GM19043 (cell line): Measurements from ENCODE around the gene CPNE9.

Source experiments
- ATAC-seq: cut with Tn5 transposase; IDR thresholded peaks from one replicate; pipeline ENCODE4 v1.9.1; 2021; ENCODE audit warnings: low read depth; ENCODE audit not compliant: unreplicated experiment

Gene CPNE9

GRCh38 chr3:9715136-9715535 lies 11.5 kb downstream of the CPNE9 start:
- no peak for ATAC-seq

DNA sequence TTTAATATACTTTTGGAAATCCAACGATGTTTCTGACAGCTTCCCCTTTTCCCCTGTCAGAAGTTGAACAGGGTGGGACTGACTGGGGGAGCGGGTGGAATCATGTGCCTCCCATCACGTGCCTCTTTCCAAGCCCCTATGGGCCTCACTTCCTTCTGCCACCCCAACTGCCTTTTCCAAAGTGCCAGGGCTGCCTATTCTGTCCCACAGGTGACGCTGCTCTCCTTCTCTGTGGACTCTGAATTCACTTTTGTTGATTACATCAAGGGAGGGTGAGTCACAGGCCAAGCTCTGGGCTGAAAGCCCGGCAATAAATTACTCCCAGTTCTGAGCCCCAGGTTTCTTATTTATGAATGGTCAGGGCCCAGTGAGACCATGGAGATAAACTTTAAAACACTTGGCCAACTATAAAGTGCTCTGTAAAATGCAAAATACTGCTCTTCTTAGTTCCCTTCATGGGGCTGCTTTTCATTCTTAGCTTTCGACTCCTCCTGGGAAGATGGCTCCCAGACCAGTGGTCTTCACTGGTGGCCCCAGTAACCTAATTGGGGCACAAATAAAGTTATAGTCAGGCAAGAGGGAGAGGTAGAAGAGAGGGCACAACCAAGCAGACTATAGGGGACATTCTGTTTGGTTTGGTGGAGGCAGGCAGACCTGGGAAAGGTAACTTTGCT lies 12.3 kb downstream of the CPNE9 start:
- ATAC-seq: no peak

GRCh38 chr3:9716801-9717555 lies 13.3 kb downstream of the CPNE9 start:
- ATAC-seq: no peak

GRCh38 chr3:9717563-9717962 lies 13.9 kb downstream of the CPNE9 start:
- ATAC-seq: no peak

GRCh38 chr3:9718118-9718517 lies 14.5 kb downstream of the CPNE9 start:
- no peak for ATAC-seq

DNA sequence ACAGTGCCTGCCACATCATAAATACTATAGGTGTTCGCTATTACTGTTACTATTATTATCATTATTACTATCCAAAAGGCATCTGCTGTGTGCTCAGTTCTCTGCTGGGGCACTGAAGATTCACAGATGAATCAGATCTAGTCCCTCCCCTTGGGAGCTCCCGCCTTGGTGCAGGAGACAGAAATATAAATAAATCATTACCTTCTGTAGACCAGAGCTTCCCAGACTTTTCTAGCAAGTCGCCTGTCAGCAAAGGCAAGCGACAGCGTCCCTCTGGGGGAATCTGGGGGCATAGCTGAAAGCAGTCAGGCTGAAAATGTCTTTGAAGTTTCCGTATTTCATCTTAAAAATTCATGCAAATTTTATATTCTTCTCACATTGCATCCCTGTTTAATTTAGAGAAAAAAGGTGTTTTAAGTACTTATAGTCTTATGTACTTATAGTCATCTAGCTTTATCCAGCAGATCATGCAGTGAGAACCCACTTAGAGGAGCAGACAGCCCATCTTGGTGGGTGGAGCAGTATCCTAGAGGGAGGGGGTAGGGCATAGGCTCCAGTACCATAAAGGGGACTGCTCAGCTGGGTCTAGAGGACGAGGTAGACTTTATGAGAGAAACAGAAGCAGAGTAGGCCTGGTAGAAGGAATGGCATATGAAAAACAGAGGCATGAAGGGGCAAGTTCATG lies 17.5 kb downstream of the CPNE9 start:
- ATAC-seq: no peak

DNA sequence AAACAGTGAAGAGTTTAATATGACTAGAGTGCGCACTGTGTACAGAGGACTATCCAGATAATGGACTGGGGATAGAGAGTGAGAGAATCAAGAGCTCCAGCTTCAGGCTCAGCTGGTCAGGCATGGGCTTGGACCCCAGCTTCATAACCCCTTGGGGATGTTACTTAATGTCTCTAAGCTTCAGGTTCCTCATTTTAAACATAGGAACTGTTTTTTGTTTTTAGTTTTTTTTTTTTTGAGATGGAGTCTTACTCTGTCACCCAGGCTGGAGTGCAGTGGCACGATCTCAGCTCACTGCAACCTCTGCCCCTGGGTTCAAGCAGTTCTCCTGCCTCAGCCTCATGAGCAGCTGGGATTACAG lies 18.0 kb downstream of the CPNE9 start:
- ATAC-seq: no peak

DNA sequence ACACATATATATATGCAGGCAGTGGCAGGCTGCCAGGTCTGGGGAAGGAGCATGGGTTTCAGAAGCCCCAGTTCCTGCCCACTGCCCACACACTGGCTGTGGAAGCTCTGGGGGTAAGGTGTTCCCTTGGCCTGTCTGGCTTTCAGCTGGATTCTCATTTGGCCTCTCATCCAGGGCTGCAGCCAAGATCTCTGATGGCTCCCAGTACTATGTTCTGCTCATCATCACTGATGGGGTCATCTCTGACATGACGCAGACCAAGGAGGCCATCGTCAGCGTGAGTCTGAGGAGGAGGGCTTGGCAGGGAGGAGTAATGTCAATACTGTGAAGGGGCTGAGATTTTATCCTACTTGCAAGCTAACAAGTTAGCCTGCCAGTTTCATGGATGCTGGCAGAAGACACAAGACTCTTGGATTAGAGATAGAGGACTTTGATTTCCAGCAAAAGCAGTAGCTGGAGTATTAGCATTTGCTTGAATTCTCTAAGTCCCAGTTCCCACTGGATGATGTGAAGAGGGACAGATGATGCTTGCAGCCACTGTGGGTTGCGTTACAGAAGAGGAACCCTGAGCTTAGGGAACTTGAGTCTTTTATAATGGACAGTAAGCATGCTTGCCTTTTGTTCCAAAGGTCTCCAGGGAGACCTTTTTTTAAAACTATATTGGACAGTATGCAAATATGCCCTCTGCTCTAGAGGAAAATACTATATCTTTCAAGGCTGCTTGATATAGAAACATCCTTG lies 22.3 kb downstream of the CPNE9 start:
- ATAC-seq: no peak

DNA sequence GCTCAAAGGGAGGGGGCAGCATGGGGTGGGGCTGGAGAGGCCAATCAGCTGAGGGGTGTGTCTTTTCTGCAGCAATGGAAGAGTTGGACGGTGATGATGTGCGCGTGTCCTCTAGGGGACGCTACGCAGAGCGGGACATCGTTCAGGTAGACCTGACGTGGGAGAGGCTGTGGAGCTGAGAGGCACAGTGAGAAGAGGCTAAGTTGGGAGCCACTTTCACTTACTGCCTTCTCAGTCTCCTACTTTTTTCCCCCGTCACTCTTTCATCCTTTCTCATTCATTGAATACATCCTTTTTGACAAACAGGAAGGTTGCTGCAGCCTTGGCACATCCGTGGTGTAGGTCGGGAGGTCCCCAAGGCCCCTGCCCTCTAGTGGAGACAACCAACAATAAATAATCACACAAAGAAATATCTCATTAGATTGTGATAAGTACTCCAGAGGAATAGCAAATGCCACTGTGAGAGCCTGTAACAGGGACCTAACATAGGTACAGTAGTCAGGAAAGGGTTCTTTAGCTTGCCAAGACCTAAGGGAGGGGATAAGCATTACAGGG lies 23.5 kb downstream of the CPNE9 start:
- ATAC-seq: no peak

DNA sequence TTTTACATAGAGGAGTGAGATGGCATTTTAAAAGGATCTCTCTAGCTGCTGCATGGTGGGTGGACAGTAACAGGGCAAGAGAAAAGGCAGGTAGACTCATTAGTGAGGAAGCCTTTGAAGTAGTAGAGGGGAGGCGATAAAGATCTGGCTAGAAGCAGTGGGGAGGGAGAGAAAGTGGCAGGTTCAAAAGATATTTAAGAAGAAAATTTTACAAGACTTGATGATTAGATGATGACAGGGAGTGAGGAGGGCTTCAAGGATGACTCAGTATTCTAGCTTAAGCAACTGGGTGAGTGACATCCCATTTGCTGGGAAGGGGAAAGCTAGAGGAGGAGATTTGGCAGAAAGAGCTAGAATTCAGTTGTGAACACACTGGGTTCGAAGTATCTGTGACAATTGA lies 24.1 kb downstream of the CPNE9 start:
- ATAC-seq: no peak

DNA sequence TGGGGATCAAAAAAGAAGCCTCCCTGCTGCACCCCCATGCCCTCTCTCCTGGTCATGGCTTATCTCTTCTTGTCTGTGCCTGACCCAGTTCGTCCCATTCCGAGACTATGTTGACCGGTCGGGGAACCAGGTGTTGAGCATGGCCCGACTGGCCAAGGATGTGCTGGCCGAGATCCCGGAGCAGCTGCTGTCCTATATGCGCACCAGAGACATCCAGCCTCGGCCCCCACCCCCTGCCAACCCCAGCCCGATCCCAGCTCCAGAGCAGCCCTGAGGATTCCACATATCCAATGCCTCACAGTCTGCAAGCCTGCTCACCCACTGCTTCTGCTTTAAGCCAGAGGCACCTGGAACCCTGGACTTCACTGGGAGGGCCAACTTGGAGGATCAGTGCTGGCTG lies 25.8 kb downstream of the CPNE9 start:
- ATAC-seq: no peak

GRCh38 chr3:9730657-9731205 lies 27.1 kb downstream of the CPNE9 start:
- peak; percentile 34 for ATAC-seq

DNA sequence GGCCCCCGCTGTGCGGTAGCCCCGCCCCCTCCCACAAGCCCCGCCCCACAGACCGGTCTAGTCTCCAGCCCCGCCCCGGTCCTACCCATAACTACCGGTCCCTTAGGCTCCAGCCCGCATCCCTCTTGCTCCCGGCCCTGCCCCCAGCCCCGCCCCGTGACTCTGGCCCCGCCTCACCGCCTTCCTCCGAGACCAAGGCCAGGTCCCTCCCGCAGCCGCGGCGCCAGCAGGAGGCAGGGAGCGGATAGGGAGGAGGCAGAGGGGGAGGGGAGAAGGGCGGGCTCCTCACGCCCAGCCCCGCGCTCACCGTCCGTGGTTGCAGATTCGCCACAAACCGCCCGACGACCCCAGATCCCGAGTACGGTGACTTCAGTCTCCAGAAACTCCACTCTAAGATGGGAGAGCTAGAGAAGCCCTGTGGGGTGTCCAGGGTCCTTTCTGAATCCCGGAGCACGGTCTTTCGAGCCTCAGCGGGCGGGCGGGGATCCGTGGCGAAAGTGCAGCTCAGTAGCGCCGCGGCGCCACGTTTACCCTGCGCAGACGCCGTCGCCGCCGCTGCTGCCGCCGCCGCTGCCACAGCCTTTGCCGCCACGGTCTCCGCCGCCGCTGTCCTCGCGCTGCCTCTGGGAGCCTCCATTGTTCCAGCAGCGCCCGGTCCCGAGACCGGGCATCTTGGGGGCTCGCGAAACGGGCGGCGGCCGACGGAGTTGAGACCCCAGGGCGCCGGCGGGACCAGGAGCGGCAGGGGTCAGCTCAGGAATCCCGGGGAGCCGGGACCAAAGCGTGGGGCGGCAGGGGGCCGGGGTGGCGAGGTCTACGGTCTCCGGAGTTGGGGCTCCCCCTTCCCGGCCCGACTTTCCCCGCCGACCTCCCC lies 27.8 kb downstream of the CPNE9 start, which contains the start of gene BRPF1:
BRPF1 (plus strand) TSS at position 530 of the 874 bp plus-strand sequence. CDS start 2,406 bp downstream, outside the sequence.
- ATAC-seq: peak; percentile 95

DNA sequence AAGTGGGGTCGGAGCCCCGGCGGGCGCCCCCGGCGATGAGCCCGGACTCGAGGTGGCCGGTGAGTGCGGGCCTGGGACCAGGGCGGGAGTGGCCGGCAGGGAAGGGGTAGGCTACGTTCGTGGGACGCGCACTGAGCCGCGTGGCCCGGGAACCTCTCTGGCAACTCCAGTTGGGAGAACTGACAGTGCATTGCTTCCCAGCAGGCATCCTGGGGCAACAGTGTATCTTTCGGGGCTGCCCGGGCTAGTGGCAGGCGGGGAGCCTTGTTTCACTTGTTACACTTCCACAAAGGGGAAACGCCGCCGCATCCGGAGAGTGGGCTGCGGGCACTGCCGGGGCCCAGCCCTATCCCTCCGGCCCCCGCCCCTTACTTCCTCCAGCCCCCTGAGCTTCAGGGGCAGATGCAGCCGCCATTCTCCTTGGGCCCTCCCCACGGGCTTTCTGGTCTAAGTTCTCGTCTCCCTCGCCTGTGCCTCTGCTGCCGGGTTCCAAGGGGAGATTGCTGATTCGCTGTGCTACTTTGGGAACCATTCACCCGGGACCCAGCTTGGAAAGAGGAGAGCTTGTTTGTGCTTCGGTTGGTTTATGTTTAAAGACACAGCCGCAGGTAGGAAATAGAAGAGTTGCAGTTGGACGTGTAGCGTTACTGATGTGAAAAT lies 28.6 kb downstream of the CPNE9 start:
- ATAC-seq: no peak

GRCh38 chr3:9732740-9733115 lies 29.1 kb downstream of the CPNE9 start:
- ATAC-seq: no peak

- no peak for ATAC-seq
Measured at GRCh38 chr3:9736831-9737230, 33.2 kb downstream of the CPNE9 start.

DNA sequence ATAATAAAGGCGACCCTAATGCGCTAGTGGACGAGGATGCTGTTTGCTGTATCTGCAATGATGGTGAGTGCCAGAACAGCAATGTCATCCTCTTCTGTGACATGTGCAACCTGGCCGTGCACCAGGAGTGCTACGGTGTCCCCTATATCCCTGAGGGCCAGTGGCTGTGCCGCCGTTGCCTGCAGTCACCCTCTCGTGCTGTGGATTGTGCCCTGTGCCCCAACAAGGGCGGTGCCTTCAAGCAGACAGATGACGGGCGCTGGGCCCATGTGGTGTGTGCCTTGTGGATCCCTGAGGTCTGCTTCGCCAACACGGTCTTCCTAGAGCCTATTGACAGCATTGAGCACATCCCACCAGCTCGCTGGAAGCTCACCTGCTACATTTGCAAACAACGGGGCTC lies 35.5 kb downstream of the CPNE9 start:
- no peak for ATAC-seq

GRCh38 chr3:9742560-9742959 lies 38.9 kb downstream of the CPNE9 start:
- no peak for ATAC-seq

- no peak for ATAC-seq
Measured at GRCh38 chr3:9743548-9743947, 39.9 kb downstream of the CPNE9 start.
